ENCODE data around the gene RRP1.

DNA sequence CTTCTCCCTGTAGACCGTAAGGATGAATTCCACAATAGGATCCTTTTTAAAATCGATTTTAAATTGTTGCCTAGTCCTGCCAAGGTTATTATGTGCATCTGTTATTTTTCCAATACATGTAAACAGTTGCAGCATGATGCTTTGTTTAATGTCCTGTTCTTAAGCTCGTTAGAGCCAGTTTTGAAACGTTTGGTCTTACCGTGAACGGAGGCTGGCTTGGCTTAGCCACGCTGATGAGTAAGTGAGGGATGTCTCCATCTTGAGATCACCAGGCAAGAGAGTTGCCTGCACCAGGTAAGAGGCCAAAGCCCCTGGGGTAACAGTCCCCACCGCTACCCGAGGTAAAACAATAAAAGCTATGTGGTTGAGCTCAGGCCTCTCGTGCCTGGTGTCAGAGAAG is 30.6 kb upstream of the RRP1 start:
- TF ChIP-seq GATA2 (IDR thresholded peaks at IDR 0.05; ENCODE audit: low read depth, low read length): no peak
- no peak for TF ChIP-seq GATA3 (IDR thresholded peaks at IDR 0.05; ENCODE audit: low read depth, low read length)

Measured in SH-SY5Y (cell line).